ENCODE data around the gene PTPRE.

PTPRE gene

DNA sequence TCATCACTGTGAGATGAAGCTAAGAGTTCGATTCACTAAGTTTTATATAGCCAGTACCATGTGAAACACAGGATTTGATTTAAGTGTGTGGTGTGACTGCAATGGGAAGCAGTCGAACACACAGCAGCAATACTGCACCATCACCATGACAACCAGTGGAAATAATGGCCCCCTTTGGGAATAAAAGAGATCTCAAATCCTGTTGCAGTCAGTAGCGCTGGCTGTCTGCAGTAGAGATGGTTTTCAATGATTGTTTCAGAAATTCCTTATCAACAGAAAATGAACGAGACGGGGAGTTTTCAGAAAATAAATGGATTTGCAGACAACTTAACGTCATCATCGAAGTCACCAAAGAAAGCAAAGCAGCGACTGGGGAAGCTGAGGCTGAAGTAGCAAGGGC, 91.0 kb downstream of the PTPRE start:
- Histone ChIP-seq H3K27me3 (ENCODE audit: control insufficient read depth, insufficient read depth, low read length) (no peaks in the 10 kb centered on the region), H3K9me3 (ENCODE audit: control insufficient read depth, insufficient read depth, low read length) (no peaks in the 10 kb centered on the region), H3K9ac (ENCODE audit: low read depth, low read length) (no peak overlapping the region), H3K4me1 (ENCODE audit: control insufficient read depth, insufficient read depth, low read length) (no peaks in the 10 kb centered on the region), H3K4me3 (ENCODE audit: low read depth, low read length) (no peak overlapping the region), H3K36me3 (ENCODE audit: control insufficient read depth, insufficient read depth, low read length) (no peaks in the 10 kb centered on the region), H3K27ac (ENCODE audit: low read depth, low read length) (no peak overlapping the region)

GRCh38 chr10:127998501-127999144, 91.7 kb downstream of the PTPRE start:
- Histone ChIP-seq H3K4me1 (ENCODE audit: control insufficient read depth, insufficient read depth, low read length) (no peaks in the 10 kb centered on the region), H3K4me3 (ENCODE audit: low read depth, low read length) (no peak overlapping the region), H3K9me3 (ENCODE audit: control insufficient read depth, insufficient read depth, low read length) (no peaks in the 10 kb centered on the region), H3K9ac (ENCODE audit: low read depth, low read length) (no peak overlapping the region), H3K27me3 (ENCODE audit: control insufficient read depth, insufficient read depth, low read length) (no peaks in the 10 kb centered on the region), H3K27ac (ENCODE audit: low read depth, low read length) (no peak overlapping the region), H3K36me3 (ENCODE audit: control insufficient read depth, insufficient read depth, low read length) (no peaks in the 10 kb centered on the region)

DNA sequence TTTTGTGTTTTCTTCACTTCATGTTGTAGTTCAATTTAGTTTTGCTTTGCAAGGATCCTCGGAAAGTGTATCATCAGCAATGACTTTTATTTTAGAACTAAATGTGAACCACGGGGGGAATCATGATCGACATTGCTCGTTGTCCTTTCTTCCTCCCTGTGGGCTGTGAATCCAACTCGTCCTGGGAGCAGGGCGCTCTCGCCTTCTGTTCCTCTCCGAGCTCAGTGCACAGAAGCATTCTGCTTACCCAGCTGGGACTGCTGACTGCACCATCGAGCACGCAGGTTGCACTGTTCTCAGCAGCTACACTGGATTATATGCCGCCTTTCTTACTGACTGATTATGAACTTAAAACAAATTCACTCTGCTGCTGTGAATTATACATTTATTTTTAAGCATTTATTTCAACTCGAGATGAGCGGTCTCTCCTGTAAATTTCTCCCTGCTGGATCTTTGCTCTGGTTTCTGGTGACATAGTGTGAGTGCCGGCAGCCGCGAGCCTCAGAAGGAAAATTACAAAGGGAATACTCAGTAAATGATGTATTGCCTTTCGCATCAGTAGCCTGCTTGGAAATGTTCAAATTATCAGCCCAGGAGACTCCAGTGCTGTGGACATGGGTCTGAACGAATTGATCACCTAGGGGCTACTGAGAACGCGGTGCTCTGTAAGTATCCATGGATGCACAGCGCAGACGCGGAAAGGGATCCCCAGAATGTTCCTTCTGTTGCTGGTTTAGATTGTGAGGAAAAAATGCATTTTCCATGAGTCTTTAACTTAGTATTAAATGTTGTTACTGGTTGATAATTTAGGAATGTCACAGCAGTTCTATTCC, 92.6 kb downstream of the PTPRE start:
- no peaks in the 10 kb centered on the region for H3K36me3 ChIP-seq (ENCODE audit: control insufficient read depth, insufficient read depth, low read length)
- no peaks in the 10 kb centered on the region for H3K4me1 ChIP-seq (ENCODE audit: control insufficient read depth, insufficient read depth, low read length)
- H3K27me3 ChIP-seq (ENCODE audit: control insufficient read depth, insufficient read depth, low read length): no peaks in the 10 kb centered on the region
- no peak overlapping the region for H3K27ac ChIP-seq (ENCODE audit: low read depth, low read length)
- H3K9me3 ChIP-seq (ENCODE audit: control insufficient read depth, insufficient read depth, low read length): no peaks in the 10 kb centered on the region
- H3K4me3 ChIP-seq (ENCODE audit: low read depth, low read length): no peak overlapping the region
- H3K9ac ChIP-seq (ENCODE audit: low read depth, low read length): no peak overlapping the region

DNA sequence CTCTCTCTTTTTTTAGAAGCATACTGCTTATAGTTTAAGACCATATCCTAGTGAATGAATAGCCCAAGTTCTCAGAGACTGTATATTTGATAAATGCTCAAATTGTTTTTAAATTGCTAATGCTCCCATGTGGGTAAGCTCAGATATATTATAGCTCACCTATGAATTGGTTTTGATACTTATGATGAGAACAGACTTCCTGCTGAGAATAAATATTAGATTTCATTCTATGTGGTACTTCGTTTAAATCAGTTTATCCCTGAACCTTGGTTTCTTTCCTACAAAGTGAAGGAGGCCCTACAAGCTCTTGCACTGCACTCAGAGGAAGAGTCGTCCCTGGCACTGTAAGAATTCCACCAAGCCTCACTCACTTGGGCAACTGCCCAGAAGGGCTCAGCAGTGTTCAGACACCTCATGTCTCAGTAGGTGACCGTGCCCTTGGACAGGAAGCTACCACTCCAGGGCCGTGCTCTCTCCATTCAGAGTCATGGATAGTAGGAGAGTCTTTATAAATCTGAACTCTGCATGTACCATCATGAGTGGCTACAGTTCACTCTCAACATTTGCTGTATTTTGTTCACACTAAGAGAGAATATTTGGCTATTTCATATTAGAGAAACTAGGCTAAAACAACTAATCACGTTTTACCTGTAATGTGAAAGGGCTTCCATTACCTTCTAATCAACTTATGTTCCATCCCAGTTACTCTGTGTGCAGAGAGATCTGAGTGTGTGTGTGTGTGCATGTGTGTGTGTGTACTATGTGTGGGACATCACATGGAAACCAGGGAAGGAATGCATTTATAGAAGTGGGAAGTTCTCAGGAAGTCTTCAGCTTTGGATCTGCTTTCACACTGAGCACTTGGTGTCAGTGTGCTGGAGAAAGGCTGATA, 93.8 kb downstream of the PTPRE start:
- Histone ChIP-seq H3K4me3 (ENCODE audit: low read depth, low read length) (no peak overlapping the region), H3K27me3 (ENCODE audit: control insufficient read depth, insufficient read depth, low read length) (no peaks in the 10 kb centered on the region), H3K27ac (ENCODE audit: low read depth, low read length) (no peak overlapping the region), H3K9me3 (ENCODE audit: control insufficient read depth, insufficient read depth, low read length) (no peaks in the 10 kb centered on the region), H3K9ac (ENCODE audit: low read depth, low read length) (no peak overlapping the region), H3K4me1 (ENCODE audit: control insufficient read depth, insufficient read depth, low read length) (no peaks in the 10 kb centered on the region), H3K36me3 (ENCODE audit: control insufficient read depth, insufficient read depth, low read length) (no peaks in the 10 kb centered on the region)

- Histone ChIP-seq H3K9ac (ENCODE audit: low read depth, low read length) (no peak overlapping the region), H3K9me3 (ENCODE audit: control insufficient read depth, insufficient read depth, low read length) (no peaks in the 10 kb centered on the region), H3K4me3 (ENCODE audit: low read depth, low read length) (no peak overlapping the region), H3K36me3 (ENCODE audit: control insufficient read depth, insufficient read depth, low read length) (no peaks in the 10 kb centered on the region), H3K27ac (ENCODE audit: low read depth, low read length) (no peak overlapping the region), H3K27me3 (ENCODE audit: control insufficient read depth, insufficient read depth, low read length) (no peaks in the 10 kb centered on the region), H3K4me1 (ENCODE audit: control insufficient read depth, insufficient read depth, low read length) (no peaks in the 10 kb centered on the region)
Measured at GRCh38 chr10:128001363-128001745, 94.5 kb downstream of the PTPRE start.

GRCh38 chr10:128001849-128002248, 94.9 kb downstream of the PTPRE start:
- H3K27ac ChIP-seq (ENCODE audit: low read depth, low read length): no peak overlapping the region
- H3K4me1 ChIP-seq (ENCODE audit: control insufficient read depth, insufficient read depth, low read length): no peaks in the 10 kb centered on the region
- no peaks in the 10 kb centered on the region for H3K36me3 ChIP-seq (ENCODE audit: control insufficient read depth, insufficient read depth, low read length)
- no peaks in the 10 kb centered on the region for H3K27me3 ChIP-seq (ENCODE audit: control insufficient read depth, insufficient read depth, low read length)
- H3K9me3 ChIP-seq (ENCODE audit: control insufficient read depth, insufficient read depth, low read length): no peaks in the 10 kb centered on the region
- no peak overlapping the region for H3K4me3 ChIP-seq (ENCODE audit: low read depth, low read length)
- H3K9ac ChIP-seq (ENCODE audit: low read depth, low read length): no peak overlapping the region

- Histone ChIP-seq H3K9ac (ENCODE audit: low read depth, low read length) (no peak overlapping the region), H3K4me1 (ENCODE audit: control insufficient read depth, insufficient read depth, low read length) (no peaks in the 10 kb centered on the region), H3K27ac (ENCODE audit: low read depth, low read length) (no peak overlapping the region)
Measured at GRCh38 chr10:128003521-128003920, 96.6 kb downstream of the PTPRE start.

GRCh38 chr10:128005858-128006257, 99.0 kb downstream of the PTPRE start:
- H3K9ac ChIP-seq (ENCODE audit: low read depth, low read length): no peak overlapping the region
- H3K4me3 ChIP-seq (ENCODE audit: low read depth, low read length): no peak overlapping the region
- no peaks in the 10 kb centered on the region for H3K9me3 ChIP-seq (ENCODE audit: control insufficient read depth, insufficient read depth, low read length)
- H3K4me1 ChIP-seq (ENCODE audit: control insufficient read depth, insufficient read depth, low read length): no peaks in the 10 kb centered on the region
- H3K36me3 ChIP-seq (ENCODE audit: control insufficient read depth, insufficient read depth, low read length): no peaks in the 10 kb centered on the region
- peaks cover 3% of the 10 kb centered on the region for H3K27me3 ChIP-seq (ENCODE audit: control insufficient read depth, insufficient read depth, low read length)
- no peak overlapping the region for H3K27ac ChIP-seq (ENCODE audit: low read depth, low read length)

More at GRCh38 chr10:128003521-128003920, 96.6 kb downstream of the PTPRE start:
- no peaks in the 10 kb centered on the region for H3K36me3 ChIP-seq (ENCODE audit: control insufficient read depth, insufficient read depth, low read length)
- no peaks in the 10 kb centered on the region for H3K27me3 ChIP-seq (ENCODE audit: control insufficient read depth, insufficient read depth, low read length)
- H3K4me3 ChIP-seq (ENCODE audit: low read depth, low read length): no peak overlapping the region
- H3K9me3 ChIP-seq (ENCODE audit: control insufficient read depth, insufficient read depth, low read length): no peaks in the 10 kb centered on the region

DNA sequence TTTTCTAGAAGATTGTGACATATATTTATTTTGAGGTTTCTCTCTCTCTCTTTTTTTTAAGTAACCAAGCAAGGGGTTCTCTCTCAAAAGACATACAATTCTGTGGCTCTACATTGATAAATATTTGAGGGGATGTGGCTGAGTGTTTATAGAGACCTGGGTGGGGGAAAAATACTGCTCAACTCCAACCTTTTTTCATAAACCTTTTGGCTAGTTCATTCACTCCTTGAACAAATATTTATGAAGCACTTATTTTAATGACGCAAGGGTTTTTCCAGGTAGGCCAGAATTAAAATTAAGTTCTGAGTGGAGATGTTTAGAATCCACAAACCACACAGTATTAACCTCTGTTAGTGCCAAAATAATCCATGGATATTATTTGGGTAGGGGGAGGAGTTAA, 100.2 kb downstream of the PTPRE start:
- Histone ChIP-seq H3K4me3 (ENCODE audit: low read depth, low read length) (no peak overlapping the region), H3K4me1 (ENCODE audit: control insufficient read depth, insufficient read depth, low read length) (no peaks in the 10 kb centered on the region), H3K9ac (ENCODE audit: low read depth, low read length) (no peak overlapping the region), H3K27ac (ENCODE audit: low read depth, low read length) (no peak overlapping the region), H3K27me3 (ENCODE audit: control insufficient read depth, insufficient read depth, low read length) (peaks cover 6% of the 10 kb centered on the region), H3K36me3 (ENCODE audit: control insufficient read depth, insufficient read depth, low read length) (no peaks in the 10 kb centered on the region), H3K9me3 (ENCODE audit: control insufficient read depth, insufficient read depth, low read length) (no peaks in the 10 kb centered on the region)

GRCh38 chr10:128007971-128008370, 101.1 kb downstream of the PTPRE start:
- no peak overlapping the region for H3K9ac ChIP-seq (ENCODE audit: low read depth, low read length)
- no peaks in the 10 kb centered on the region for H3K9me3 ChIP-seq (ENCODE audit: control insufficient read depth, insufficient read depth, low read length)
- H3K4me1 ChIP-seq (ENCODE audit: control insufficient read depth, insufficient read depth, low read length): no peaks in the 10 kb centered on the region
- no peaks in the 10 kb centered on the region for H3K36me3 ChIP-seq (ENCODE audit: control insufficient read depth, insufficient read depth, low read length)
- H3K27ac ChIP-seq (ENCODE audit: low read depth, low read length): no peak overlapping the region
- peaks cover 6% of the 10 kb centered on the region for H3K27me3 ChIP-seq (ENCODE audit: control insufficient read depth, insufficient read depth, low read length)
- H3K4me3 ChIP-seq (ENCODE audit: low read depth, low read length): no peak overlapping the region
